OCI-M2 (cell line): ENCODE measurements around the gene ANP32E.
"Not testable (repeated sequence)": the region's sequence is repeated elsewhere in the genome, so short reads cannot be mapped to it uniquely, and the experiment has no call there.

Experiments
- DNase-seq: peaks from one replicate; lab custom pipeline; 2025; ENCODE audit not compliant: unreplicated experiment; lab: John Stamatoyannopoulos, UW

ANP32E gene

GRCh38 chr1:150214099-150214756 is 21.7 kb downstream of the ANP32E start:
- DNase-seq = not testable (repeated sequence)

- DNase-seq = peak; percentile 73
Measured at GRCh38 chr1:150213170-150214098, 22.5 kb downstream of the ANP32E start.

- DNase-seq = no peak
Measured at GRCh38 chr1:150212070-150212469, 23.8 kb downstream of the ANP32E start.

- DNase-seq = no peak
Measured at GRCh38 chr1:150210706-150211105, 25.2 kb downstream of the ANP32E start.

- DNase-seq = no peak
Measured at GRCh38 chr1:150210091-150210490, 25.8 kb downstream of the ANP32E start.

GRCh38 chr1:150208460-150208859 is 27.5 kb downstream of the ANP32E start:
- DNase-seq = not testable (repeated sequence)

- no peak for DNase-seq
Measured at GRCh38 chr1:150207281-150207971, 28.5 kb downstream of the ANP32E start.

GRCh38 chr1:150196417-150196816 is 39.5 kb downstream of the ANP32E start:
- DNase-seq = no peak

- no peak for DNase-seq
Measured at GRCh38 chr1:150194381-150195031, 41.4 kb downstream of the ANP32E start.

- DNase-seq = no peak
Measured at GRCh38 chr1:150192012-150192411, 43.9 kb downstream of the ANP32E start.

GRCh38 chr1:150187560-150187931 is 48.4 kb downstream of the ANP32E start:
- DNase-seq = no peak

- no peak for DNase-seq
Measured at GRCh38 chr1:150186789-150187559, 48.9 kb downstream of the ANP32E start.

GRCh38 chr1:150186438-150186788 is 49.5 kb downstream of the ANP32E start:
- not testable (repeated sequence) for DNase-seq

- DNase-seq = no peak
Measured at GRCh38 chr1:150185481-150185880, 50.4 kb downstream of the ANP32E start.

- DNase-seq = no peak
Measured at GRCh38 chr1:150183061-150183460, 52.9 kb downstream of the ANP32E start.

- no peak for DNase-seq
Measured at GRCh38 chr1:150182247-150182646, 53.7 kb downstream of the ANP32E start.

GRCh38 chr1:150180474-150180873 is 55.4 kb downstream of the ANP32E start:
- no peak for DNase-seq

GRCh38 chr1:150179867-150180266 is 56.0 kb downstream of the ANP32E start:
- DNase-seq = no peak

- DNase-seq = no peak
Measured at GRCh38 chr1:150178548-150178947, 57.4 kb downstream of the ANP32E start.

GRCh38 chr1:150176593-150176992 is 59.3 kb downstream of the ANP32E start:
- DNase-seq = no peak
